ENCODE data around the gene WDFY4. TPM values are rescaled to one million over a fixed set of nuclear protein-coding genes. Genes with fewer than 3 reads are reported as not detected.

The WDFY4 gene
- total and polyA plus RNA-seq, 7 donors = 0.23 to 1.3 (median 0.69) TPM

GRCh38 chr10:48786606-48787282 is 102.1 kb downstream of the WDFY4 start:
- no peak for TF ChIP-seq CTCF (IDR thresholded peaks at IDR 0.05)
- 73 to 81% (median 78%) methylated on average over 4 of the region's 4 CpGs for WGBS, 3 donors
- Histone ChIP-seq H3K4me1 (no peaks in the 10 kb centered on the region), H3K27me3 (ENCODE audit: insufficient read depth in 3 of 3, low read length in 2 of 3) (peaks cover 0 to 7% (median 0%) of the 10 kb centered on the region in 3 donors), H3K4me3 (no peak overlapping the region), H3K36me3 (ENCODE audit: insufficient read depth in 1 of 2, low read depth in 1 of 2) (no peaks in the 10 kb centered on the region), H3K9me3 (no peaks in the 10 kb centered on the region), H3K27ac (no peak overlapping the region)
- intact Hi-C loops (cut with DNase I) = no loop called here
- ATAC-seq (no peak), DNase-seq (no peak)

GRCh38 chr10:48788554-48788953 is 103.9 kb downstream of the WDFY4 start:
- Histone ChIP-seq H3K4me1 (no peaks in the 10 kb centered on the region), H3K9me3 (no peaks in the 10 kb centered on the region), H3K27ac (no peak overlapping the region), H3K27me3 (ENCODE audit: insufficient read depth in 3 of 3, low read length in 2 of 3) (peaks cover 0 to 10% (median 0%) of the 10 kb centered on the region in 3 donors), H3K4me3 (no peak overlapping the region), H3K36me3 (ENCODE audit: insufficient read depth in 1 of 2, low read depth in 1 of 2) (no peaks in the 10 kb centered on the region)
- DNase-seq (no peak), ATAC-seq (no peak)
- intact Hi-C loops (cut with DNase I) = no loop called here
- WGBS, 3 donors = 80 to 87% (median 86%) methylated on average over 5 of the region's 5 CpGs
- no peak for TF ChIP-seq CTCF (IDR thresholded peaks at IDR 0.05)

GRCh38 chr10:48789486-48790456 is 105.1 kb downstream of the WDFY4 start:
- 69 to 79% (median 73%) methylated on average over 10 of the region's 10 CpGs for WGBS, 3 donors
- DNase-seq (no peak), ATAC-seq (no peak)
- no peak for TF ChIP-seq CTCF (IDR thresholded peaks at IDR 0.05)
- H3K36me3 ChIP-seq (ENCODE audit: insufficient read depth in 1 of 2, low read depth in 1 of 2) = no peaks in the 10 kb centered on the region
- H3K4me3 ChIP-seq = no peak overlapping the region
- no peak overlapping the region for H3K27ac ChIP-seq
- H3K4me1 ChIP-seq = no peaks in the 10 kb centered on the region
- H3K9me3 ChIP-seq = no peaks in the 10 kb centered on the region
- peaks cover 0 to 19% (median 0%) of the 10 kb centered on the region in 3 donors for H3K27me3 ChIP-seq (ENCODE audit: insufficient read depth in 3 of 3, low read length in 2 of 3)
- intact Hi-C loops (cut with DNase I) = no loop called here

GRCh38 chr10:48790457-48791044 is 105.9 kb downstream of the WDFY4 start:
- Histone ChIP-seq H3K4me3 (no peak overlapping the region), H3K4me1 (no peaks in the 10 kb centered on the region), H3K36me3 (ENCODE audit: insufficient read depth in 1 of 2, low read depth in 1 of 2) (no peaks in the 10 kb centered on the region), H3K27me3 (ENCODE audit: insufficient read depth in 3 of 3, low read length in 2 of 3) (peaks cover 0 to 19% (median 0%) of the 10 kb centered on the region in 3 donors), H3K9me3 (no peaks in the 10 kb centered on the region), H3K27ac (no peak overlapping the region)
- ATAC-seq (no peak), DNase-seq (no peak)
- 76 to 87% (median 84%) methylated on average over 8 of the region's 8 CpGs for WGBS, 3 donors
- no peak for TF ChIP-seq CTCF (IDR thresholded peaks at IDR 0.05)
- intact Hi-C loops (cut with DNase I) = no loop called here
